Right lobe of liver (tissue), 6 donors: ENCODE measurements around the gene PATZ1. TPM values are rescaled to one million over a fixed set of nuclear protein-coding genes. Genes with fewer than 3 reads are reported as not detected.

Experiments used
- ATAC-seq, 4 donors: fragments of 200-7000 bp; cut with Tn5 transposase; one replicate each; pipeline ENCODE4 v1.9.1; 2020; ENCODE audit warnings: mild to moderate bottlenecking in 4 of 4, moderate library complexity in 4 of 4
- DNase-seq, 3 donors: peaks; one replicate each; pipeline ENCODE4 v3.0.0-alpha.2; 2020
- H3K27ac ChIP-seq, 3 donors: fragments of 200-600 bp; one replicate each; pipeline ENCODE4 v1.8.0; 2022
- H3K27me3 ChIP-seq, 2 donors: fragments of 200-600 bp; one replicate each; pipeline ENCODE4 v1.8.0; 2022
- H3K36me3 ChIP-seq, 4 donors: fragments of 200-600 bp; sonication (generic) in 1 of 4; one replicate each; pipeline versions ENCODE4 v1.5.1 to v1.8.0; 2017 to 2022; ENCODE audit warnings: control low read depth in 1 of 4
- H3K4me1 ChIP-seq, 4 donors: fragments of 200-600 bp; sonication (generic) in 1 of 4; one replicate each; pipeline versions ENCODE4 v1.5.1 to v1.8.0; 2017 to 2022; ENCODE audit warnings: control low read depth in 1 of 4
- H3K4me3 ChIP-seq, 3 donors: fragments of 200-600 bp; one replicate each; pipeline ENCODE4 v1.8.0; 2022
- H3K9me3 ChIP-seq, 4 donors: fragments of 200-600 bp; sonication (generic) in 1 of 4; one replicate each; pipeline versions ENCODE4 v1.5.1 to v1.8.0; 2017 to 2022; ENCODE audit warnings: control low read depth in 1 of 4
- POLR2A ChIP-seq: fragments of 450-650 bp; IDR thresholded peaks from one replicate; pipeline ENCODE4 v1.6.1; 2017; ENCODE audit warnings: antibody characterized with exemption, mild to moderate bottlenecking
- WGBS: methylation state at CpG from one replicate; pipeline ENCODE4 v1.1.6; 2018; ENCODE audit warnings: low coverage, low lambda C conversion rate; ENCODE audit not compliant: insufficient coverage; ENCODE audit errors: missing lambda C conversion rate; 5-methylcytosine and 5-hydroxymethylcytosine counted together
- intact Hi-C, 2 donors: fragments of 100-400 bp; cut with DNase I; formaldehyde crosslinking; loops; one replicate each; pipeline versions ENCODE4 v1.11.2 to v1.14.1; 2022
- total RNA-seq, 6 experiments: library from RNA; depleted of rRNA in 2 of 6; stranded (reverse); fragments of >200 nt in 2 of 6; fragmentation: NEBNext Ultra II Directional in 3 of 6; extraction: Animal tissue kit (Norgen Biotek cat#: 25700) in 3 of 6; gene quantifications; one replicate each; pipeline versions ENCODE4 v1.1.0 to v1.2.4, GENCODE V29; 2016 to 2023
- TF ChIP-seq, protein P1 (sequence below), 4 donors: fragments of 200-600 bp in 3 of 4; fragments of 450-650 bp in 1 of 4; IDR thresholded peaks; one replicate each; pipeline versions ENCODE4 v1.5.1 to v1.8.0; 2016 to 2022; ENCODE audit warnings: antibody characterized with exemption in 4 of 4, mild to moderate bottlenecking in 2 of 4
- donor health status: DM: no; HTN: yes; CAD: no.
- donor health status: DM: no; HTN: no; CAD: no.
- donor health status: DM: no; HTN: no; CAD: no.
- donor health status: DM: no; HTN: yes; CAD: no.
- donor health status: DM: no; HTN: yes; CAD: no.

The PATZ1 gene
- total RNA-seq, 6 experiments from 2014 or later, result 7.4 to 18.8 (median 11.5) TPM

DNA sequence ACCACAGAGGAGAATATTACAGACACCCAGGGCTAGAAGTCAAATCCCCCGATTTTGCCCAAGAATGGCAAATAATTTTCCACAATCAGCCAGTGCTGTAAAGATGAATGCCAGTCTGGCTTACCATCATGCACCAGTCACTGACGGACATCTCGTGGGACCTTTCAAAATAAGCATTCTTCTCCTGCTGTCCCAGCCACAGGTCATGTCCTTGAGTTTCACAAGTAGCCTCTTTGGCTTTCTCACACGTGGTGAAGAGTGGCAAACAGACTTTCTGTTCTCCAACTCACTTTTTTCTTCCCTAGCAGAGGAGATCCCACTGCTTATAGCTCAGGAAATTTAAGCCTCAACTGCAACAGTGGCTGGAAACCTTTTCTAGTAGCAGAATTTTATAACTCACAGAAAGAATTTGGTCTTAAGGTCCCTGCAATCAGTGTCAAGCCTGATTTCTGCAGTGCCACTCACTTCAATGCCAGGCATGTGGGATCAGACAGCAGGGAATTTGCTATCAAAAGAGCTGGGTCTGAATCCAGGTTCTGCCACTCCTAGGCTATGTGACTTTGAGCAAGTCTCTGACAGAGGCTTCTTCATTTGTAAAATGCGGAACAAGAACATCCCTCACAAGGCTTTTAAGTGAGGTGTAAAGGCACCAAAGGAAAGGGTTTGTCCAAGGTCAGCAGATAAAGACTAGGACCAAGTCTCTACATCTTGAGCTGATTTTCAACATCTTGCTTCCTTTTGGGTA lies 57.5 kb downstream of the PATZ1 start:
- H3K27ac ChIP-seq, result peak overlapping the region; percentile 2 to 92 (median 45)
- WGBS, result 39% methylated on average over 2 of the region's 5 CpGs
- H3K36me3 ChIP-seq, result peaks cover 0 to 8% (median 0%) of the 10 kb centered on the region in 4 donors
- no peak overlapping the region for H3K4me3 ChIP-seq
- H3K4me1 ChIP-seq, result peaks cover 0 to 12% (median 4%) of the 10 kb centered on the region in 4 donors
- peak in 1 of 3 donors; percentile 23 for DNase-seq
- TF ChIP-seq, protein P1, sequence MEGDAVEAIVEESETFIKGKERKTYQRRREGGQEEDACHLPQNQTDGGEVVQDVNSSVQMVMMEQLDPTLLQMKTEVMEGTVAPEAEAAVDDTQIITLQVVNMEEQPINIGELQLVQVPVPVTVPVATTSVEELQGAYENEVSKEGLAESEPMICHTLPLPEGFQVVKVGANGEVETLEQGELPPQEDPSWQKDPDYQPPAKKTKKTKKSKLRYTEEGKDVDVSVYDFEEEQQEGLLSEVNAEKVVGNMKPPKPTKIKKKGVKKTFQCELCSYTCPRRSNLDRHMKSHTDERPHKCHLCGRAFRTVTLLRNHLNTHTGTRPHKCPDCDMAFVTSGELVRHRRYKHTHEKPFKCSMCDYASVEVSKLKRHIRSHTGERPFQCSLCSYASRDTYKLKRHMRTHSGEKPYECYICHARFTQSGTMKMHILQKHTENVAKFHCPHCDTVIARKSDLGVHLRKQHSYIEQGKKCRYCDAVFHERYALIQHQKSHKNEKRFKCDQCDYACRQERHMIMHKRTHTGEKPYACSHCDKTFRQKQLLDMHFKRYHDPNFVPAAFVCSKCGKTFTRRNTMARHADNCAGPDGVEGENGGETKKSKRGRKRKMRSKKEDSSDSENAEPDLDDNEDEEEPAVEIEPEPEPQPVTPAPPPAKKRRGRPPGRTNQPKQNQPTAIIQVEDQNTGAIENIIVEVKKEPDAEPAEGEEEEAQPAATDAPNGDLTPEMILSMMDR (IDR thresholded peaks at IDR 0.05), result no peak
- TF ChIP-seq POLR2A, result no peak
- no peaks in the 10 kb centered on the region for H3K27me3 ChIP-seq
- no peaks in the 10 kb centered on the region for H3K9me3 ChIP-seq
- intact Hi-C loops, result no loop called here
- ATAC-seq, result no peak

DNA sequence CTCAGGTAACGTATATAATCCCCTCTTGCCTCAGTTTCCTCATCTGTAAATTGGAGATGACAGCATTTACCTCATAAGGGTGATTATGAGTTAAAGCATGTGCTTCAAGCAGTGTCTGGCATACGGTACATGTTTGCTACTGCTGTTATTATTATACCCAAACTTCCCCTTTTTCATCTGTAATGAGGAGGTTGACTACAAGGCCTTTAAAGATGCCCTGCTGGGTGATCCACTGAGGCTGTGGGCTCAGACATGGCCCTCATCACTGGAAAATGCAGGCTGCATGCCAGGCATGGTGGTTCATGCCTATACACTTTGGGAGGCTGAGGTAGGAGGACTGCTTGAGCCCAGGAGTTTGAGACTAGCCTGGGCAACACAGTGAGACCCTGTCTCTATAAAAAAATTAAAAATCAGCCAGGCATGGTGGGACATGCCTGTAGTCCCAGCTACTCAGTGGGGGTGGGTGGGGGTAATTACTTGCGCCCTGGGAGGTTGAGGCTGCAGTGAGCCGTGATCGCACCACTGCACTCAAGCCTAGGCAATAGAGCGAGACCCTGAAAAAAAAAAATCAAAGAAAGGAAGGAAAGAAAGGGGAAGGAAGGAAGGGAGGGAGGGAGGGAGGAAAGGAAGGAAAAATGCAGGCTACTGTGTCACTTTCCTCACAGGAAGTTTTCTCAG lies 58.2 kb downstream of the PATZ1 start:
- DNase-seq (peak in 1 of 3 donors; percentile 35), ATAC-seq (no peak)
- H3K36me3 ChIP-seq, result peaks cover 0 to 8% (median 0%) of the 10 kb centered on the region in 4 donors
- no peak overlapping the region for H3K4me3 ChIP-seq
- H3K27ac ChIP-seq, result peak overlapping the region in 2 of 3 donors; percentile 2 to 45
- WGBS, result 80% methylated on average over 3 of the region's 6 CpGs
- H3K9me3 ChIP-seq, result no peaks in the 10 kb centered on the region
- TF ChIP-seq, protein P1 (IDR thresholded peaks at IDR 0.05), result no peak
- no peak for TF ChIP-seq POLR2A
- peaks cover 0 to 12% (median 4%) of the 10 kb centered on the region in 4 donors for H3K4me1 ChIP-seq
- no peaks in the 10 kb centered on the region for H3K27me3 ChIP-seq
- intact Hi-C loops, result no loop called here

DNA sequence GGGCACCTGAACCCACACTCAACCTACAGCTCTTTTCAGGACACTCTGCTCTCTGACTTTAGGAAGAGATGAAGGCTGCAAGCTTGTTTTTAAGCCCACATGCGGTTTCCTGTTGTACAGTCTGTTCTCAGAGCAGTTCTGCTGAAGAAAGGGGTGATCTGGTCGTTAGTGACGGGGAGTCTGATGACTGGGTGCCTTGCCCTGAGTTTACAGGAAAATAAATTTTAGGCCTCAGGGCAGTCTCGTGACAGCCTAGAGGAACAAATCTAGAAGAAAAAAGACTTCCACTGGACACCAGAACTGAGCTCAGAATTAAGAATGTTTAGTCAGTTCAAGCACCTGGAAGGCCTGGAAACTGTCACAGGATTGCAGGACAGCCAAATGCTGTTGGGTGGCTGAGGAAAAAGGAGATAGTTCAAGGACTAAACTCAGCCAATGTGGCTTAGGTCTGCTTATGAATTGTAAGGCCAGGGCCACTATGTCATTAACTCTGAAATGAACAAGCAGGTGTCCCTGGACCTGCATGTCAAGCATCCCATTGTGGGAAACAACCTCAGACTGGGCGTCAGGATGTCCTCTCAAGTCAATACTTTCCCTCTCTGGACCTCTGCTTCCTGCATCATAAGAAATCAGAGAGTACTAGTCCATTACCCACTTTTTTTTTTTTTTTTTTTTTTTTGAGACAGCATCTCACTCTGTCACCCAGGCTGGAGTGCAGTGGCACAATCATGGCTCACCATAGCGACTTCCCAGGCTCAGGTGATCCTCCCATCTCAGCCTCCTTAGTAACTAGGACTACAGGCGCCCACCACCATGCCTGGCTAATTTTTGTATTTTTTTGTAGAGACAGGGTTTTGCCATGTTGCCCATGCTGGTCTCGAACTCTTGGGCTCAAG lies 59.5 kb downstream of the PATZ1 start:
- 42% methylated on average over 5 of the region's 8 CpGs for WGBS
- H3K4me3 ChIP-seq, result no peak overlapping the region
- peak overlapping the region in 2 of 3 donors; percentile 44 to 48 for H3K27ac ChIP-seq
- H3K4me1 ChIP-seq, result peaks cover 0 to 6% (median under 1%) of the 10 kb centered on the region in 4 donors
- ATAC-seq (peak in 2 of 4 donors; percentile 2 to 40), DNase-seq (peak in 1 of 3 donors; percentile 40)
- intact Hi-C loops, result no loop called here
- peaks cover 0 to 10% (median 0%) of the 10 kb centered on the region in 4 donors for H3K36me3 ChIP-seq
- H3K27me3 ChIP-seq, result no peaks in the 10 kb centered on the region
- TF ChIP-seq, protein P1 (IDR thresholded peaks at IDR 0.05), result no peak
- peak; percentile 41 for TF ChIP-seq POLR2A
- no peaks in the 10 kb centered on the region for H3K9me3 ChIP-seq
